DMS153 (cell line): ENCODE results near the gene REC114.

ENCODE experiments used
- DNase-seq: peaks from one replicate; lab custom pipeline; 2025; lab: John Stamatoyannopoulos, UW

The REC114 gene

DNA sequence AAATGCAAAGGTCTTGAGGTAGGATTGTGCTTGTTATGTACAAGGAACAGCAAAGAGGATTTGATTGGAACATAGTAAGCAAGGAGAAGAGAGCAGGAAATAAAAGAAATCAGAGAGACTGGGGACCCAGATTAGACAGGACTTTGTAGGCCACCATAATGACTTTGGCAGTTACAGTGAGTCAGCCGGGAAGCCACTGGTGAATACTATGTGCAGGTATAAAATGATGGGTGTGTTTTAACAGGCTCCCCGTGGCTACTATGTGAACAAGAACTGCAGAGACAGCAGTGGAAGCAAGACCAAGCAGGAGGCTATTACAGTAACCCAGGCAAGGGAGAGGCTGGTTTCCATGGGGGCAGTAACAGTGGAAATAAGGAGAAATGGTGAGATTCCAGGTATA lies 135.1 kb downstream of the REC114 start:
- no peak for DNase-seq

DNA sequence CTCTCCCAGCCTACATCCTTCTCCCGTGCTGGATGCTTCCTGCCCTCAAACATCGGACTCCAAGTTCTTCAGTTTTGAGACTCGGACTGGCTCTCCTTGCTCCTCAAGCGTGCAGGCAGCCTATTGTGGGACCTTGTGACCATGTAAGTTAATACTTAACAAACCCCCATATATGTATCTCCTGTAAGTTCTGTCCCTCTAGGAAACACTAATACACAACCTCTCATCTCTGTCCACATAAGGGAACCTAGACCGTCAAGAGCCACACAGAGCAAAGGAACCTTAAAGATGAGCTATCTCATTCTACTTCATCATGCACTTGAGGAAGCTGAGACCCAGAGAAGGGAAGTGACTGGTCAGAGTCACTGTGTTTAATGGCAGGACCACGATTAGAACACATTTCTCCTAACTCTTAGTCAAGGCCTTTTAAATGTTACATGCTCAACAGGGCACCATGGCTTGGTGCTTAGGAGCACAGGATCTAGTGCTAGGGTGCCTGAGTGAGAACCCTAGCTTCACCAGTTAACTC lies 140.0 kb downstream of the REC114 start:
- no peak for DNase-seq

DNA sequence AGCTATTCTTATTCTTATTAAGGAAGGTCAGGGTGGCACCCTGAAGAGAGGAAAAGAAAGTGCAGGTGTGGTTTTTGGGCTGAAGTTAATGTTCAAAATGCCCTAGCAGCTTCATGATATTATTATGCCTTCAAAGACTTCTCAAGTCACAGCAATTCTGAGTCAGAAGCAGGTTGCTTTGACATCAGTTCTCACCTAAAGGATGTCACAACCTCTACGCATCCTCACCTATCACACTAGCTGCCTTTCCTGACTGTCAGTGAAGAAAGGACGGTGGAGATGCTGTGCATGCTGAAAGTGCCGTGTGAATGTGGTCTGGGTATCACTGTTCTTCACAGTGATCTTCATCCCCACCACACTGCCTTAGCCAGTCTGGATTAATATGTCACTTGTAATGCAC lies 140.6 kb downstream of the REC114 start:
- no peak for DNase-seq

DNA sequence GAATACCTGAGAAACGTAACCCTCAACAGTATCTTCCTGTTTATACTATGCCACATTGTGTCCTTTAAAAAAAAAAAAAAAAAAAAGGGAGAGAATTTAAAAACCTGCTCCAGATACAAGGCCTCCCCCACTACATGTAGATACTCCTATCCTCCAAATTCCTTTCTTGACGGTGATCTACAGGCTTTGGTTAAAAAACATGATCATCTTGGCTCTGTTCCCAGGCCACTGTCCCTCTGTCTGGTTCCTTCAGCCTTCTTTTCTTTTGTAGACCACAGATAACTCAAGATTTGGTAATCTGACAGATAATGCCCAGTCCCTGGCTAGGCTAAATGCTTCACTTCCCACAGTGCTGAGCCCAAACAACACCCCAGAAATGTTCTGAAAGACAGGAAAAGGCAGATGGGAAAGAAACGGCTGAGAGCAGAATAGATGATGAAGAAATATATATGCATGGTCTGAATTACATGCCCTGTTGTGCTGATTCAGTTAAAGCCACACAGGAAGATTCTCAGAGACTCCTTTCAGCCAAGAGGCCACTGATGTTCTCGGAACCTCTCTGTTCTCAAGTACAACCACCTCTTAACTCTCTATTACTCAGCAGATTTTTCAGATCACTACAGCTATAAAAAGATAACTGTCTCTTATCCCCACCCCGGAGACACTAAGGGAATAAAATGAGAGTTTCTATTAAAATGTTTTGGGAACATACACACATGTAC lies 141.9 kb downstream of the REC114 start:
- DNase-seq = no peak

GRCh38 chr15:73585871-73586654 lies 143.1 kb downstream of the REC114 start:
- DNase-seq = no peak

DNA sequence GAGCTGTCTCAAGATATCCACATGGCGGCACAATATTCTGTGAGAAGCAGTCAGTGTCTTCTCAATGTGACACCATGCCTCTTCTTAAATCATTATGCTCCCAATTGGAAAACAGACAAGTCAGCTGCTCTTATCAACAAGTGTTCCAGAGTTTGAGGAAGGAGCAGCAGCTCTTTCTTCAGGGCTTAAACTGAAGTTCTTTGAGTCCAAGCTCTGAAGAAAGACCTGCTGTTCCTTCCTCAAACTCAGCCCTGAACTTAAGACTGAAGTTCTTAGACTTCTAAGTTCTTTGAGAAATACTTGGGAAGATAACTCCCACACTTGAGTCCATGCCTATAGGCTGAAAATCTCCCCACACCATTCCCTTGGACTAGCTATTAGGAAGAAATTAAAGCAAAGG lies 146.8 kb downstream of the REC114 start:
- no peak for DNase-seq

GRCh38 chr15:73590263-73590662 lies 147.3 kb downstream of the REC114 start:
- DNase-seq = no peak

- DNase-seq = peak; percentile 2
Observed at GRCh38 chr15:73593304-73594074, 150.5 kb downstream of the REC114 start.

- DNase-seq = no peak
Observed at GRCh38 chr15:73594109-73594508, 151.1 kb downstream of the REC114 start.

- no peak for DNase-seq
Observed at GRCh38 chr15:73596174-73596573, 153.2 kb downstream of the REC114 start.

DNA sequence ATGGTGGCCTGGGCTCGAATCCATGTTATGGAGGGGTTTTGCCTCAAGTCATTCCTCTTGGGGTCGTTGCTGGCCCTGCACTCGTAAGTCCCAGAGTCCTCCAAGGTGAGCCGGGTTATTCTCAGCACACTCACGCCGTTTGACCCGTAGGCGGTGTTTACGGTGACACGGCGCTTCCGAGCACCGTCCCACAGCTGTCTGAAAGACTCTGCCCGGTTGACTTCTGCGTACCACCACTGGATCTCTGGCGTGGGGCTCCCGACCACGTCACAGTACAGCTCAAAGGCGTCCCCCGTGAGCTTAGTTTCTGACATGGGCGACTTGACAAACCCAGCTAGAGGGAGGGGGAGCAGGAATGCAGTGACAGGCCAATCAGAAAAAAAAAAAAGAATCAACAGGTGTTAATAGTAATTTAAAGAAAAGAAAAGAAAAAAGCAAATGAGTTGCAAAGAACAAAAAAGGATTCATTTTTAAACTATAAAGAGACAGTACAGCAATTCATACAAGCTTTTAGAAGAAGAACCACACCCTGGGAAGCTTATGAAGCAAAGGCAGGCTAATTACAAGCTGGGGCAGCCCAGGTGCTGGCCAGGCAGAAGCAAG lies 154.2 kb downstream of the REC114 start:
- DNase-seq = no peak

DNA sequence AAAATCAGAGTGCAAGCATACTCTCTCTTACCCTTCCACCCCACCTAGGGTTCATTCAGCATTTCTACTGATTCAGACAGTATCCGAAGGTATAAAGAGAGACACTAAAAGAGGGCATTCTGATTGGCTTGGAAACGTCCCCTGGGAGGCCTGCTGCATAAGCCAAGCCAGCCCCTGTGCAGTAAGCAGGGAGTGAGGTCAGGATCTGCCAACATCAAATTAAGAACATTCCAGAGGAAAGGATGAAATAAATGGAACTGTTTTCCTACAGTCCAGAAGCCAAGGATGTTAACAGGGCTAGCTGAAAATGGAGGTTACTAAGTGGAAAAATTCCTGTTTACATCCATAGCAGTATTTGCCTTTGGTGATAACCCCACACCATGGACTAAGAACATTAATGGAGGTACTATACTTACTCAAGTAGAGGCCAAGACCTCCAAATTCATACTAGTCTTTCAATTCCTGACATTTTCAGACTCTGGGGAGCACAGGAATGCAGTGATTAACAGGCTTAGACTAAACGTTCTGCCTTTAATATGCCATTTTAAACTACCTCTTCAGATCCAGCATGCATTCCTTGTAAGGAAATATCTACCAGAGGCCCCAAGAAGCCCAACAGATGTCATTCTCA lies 155.7 kb downstream of the REC114 start:
- DNase-seq = no peak

GRCh38 chr15:73599934-73600333 lies 157.0 kb downstream of the REC114 start:
- DNase-seq = no peak

DNA sequence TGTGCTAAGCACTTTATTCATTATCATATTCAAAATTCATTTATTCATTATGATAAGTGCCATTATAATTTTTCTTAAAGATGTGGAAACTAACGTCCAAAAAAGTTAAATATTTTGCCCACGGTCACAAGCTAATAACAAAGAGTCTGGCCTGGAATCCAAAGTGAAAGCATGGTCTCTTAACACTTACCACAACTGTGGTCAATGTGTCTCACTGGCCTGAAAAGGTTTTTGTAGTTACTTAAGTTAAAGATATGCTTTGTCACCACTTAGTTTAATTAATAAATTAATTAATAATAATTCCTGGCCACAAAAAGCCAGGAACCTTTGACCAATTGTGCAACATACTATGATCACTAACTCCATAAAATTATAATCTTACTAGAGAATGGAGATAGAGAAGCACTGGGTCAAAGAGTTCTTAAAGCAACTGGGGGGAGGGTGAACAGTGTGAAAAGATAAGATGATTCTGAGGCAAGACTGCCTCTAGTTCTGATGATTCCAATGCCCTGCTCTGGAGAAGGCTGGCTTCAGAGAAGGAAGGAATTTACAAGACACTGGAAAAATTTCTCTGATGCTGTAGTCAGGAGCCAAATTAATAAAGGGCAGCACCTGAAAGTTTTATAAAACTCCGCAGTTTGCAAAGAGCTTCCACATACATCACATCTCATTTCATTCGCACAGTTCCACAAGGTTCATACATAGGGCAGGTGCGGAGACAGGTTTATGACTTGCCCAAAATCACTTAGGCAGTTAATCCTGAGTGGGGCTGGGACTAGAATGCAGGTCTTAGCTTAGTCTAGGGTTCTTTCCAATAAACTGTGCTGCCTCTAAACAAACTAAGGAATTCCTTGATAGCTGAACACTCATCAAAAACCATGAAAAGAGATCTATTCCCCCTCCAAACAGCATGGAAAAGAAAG lies 157.7 kb downstream of the REC114 start:
- no peak for DNase-seq

- DNase-seq = no peak
Observed at GRCh38 chr15:73601451-73602445, 158.8 kb downstream of the REC114 start.

DNA sequence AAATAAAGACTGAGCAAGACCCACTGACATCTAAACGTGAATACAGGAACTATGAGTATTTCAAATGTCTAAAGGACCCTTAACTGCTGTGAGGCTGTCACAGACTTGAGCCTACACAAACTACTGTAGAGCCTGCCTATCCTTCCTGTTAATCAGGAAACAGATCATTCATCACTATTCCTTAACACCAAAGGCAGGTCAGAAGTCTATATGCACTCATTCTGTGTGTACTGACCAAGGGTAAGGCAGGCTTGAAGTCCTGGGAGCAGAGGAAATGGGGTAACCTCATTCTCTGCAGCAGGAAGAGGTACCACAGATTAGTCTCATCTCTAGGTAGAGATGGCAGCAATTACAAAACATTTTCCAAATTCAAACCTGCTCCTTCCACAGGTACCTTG lies 159.5 kb downstream of the REC114 start:
- DNase-seq = no peak

- DNase-seq = no peak
Observed at GRCh38 chr15:73602992-73603391, 160.0 kb downstream of the REC114 start.

- DNase-seq = no peak
Observed at GRCh38 chr15:73604477-73604876, 161.5 kb downstream of the REC114 start.

DNA sequence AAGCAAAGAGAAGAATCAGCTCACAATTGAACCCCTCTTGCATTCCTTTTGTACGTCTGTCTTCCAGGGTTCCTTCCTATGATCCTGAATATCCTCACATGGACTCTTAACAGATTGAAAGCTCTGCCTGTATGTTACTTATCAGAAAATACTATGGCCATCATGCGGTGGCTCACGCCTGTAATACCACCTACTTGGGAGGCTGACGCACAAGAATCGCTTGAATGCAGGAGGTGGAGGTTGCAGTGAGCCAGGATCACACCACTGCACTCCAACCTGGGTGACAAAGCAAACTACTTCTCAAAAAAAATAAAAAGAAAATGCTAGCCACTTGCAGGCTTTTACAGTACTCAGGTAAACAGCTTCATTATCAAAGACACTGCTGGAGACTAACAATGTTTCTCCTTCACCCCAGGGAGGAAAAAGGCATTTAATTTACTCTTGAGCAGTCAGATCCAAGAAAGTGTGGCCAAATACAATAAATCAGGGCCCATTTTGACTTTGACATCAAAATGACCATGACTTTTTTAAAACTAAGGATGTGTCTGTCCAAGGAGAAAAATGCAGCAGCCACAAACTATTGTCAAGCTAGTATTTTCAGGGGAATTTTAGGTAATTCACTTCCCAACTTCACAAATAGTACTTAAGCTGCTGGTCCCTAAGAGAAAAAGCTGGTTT lies 162.9 kb downstream of the REC114 start:
- DNase-seq = no peak
